ENCODE results near the gene SH3PXD2A.
A peak's percentile ranks its signal among the peaks of the same experiment; 100 is the strongest.

The SH3PXD2A gene

DNA sequence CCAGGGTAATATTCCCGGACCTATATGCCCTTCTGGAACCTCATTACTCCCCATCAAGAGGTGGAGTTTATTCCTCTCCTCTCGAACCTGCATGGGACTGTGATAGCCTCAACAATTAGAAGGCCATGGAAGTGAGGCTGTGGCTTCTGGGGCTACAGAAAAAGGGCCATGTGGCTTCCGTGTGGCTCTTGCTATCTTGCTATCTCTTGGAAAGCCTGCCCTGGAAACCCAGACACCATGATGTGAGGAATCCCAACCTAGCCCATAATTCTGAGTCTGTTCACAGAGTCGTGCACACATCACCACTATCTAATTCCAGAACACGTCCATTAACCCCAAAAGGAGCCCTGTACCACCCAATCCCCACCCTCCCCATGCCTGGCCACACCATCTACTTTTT lies 20.8 kb upstream of the SH3PXD2A start:
- no peaks in the 10 kb centered on the region for H3K36me3 ChIP-seq (ENCODE audit: control insufficient read depth in 1 of 2, insufficient read depth in 2 of 2, low read length in 2 of 2)
- no peak overlapping the region for H2BK120ac ChIP-seq (ENCODE audit: insufficient read depth, low read length, poor library complexity)
- H3K27ac ChIP-seq (ENCODE audit: low read depth, low read length), result no peak overlapping the region
- no peak for DNase-seq
- H4K91ac ChIP-seq (ENCODE audit: low read depth, low read length), result no peak overlapping the region
- H4K12ac ChIP-seq (ENCODE audit: low read depth, low read length), result no peak overlapping the region
- H2AFZ ChIP-seq (ENCODE audit: insufficient read depth, low read length, poor library complexity), result no peak overlapping the region
- no CpG with 5 or more reads among the region's 5 CpGs for WGBS (ENCODE audit: extremely low coverage, insufficient coverage, insufficient read length)
- peaks cover 21 to 27% of the 10 kb centered on the region in 2 experiments for H3K4me1 ChIP-seq (ENCODE audit: control insufficient read depth in 1 of 2, insufficient read depth in 2 of 2, low read length in 2 of 2)
- H3K4me2 ChIP-seq (ENCODE audit: low read length), result no peak overlapping the region
- no peaks in the 10 kb centered on the region for H3K79me2 ChIP-seq (ENCODE audit: control insufficient read depth, insufficient read depth, low read length, poor library complexity)
- H3K27me3 ChIP-seq (ENCODE audit: insufficient read depth, low read length), result no peaks in the 10 kb centered on the region
- no peak overlapping the region for H2AK5ac ChIP-seq (ENCODE audit: low read length)
- no peak overlapping the region for H3K23ac ChIP-seq (ENCODE audit: low read length)
- H3K18ac ChIP-seq (ENCODE audit: low read length), result no peak overlapping the region
- no peak overlapping the region for H3K4ac ChIP-seq (ENCODE audit: low read depth, low read length)
- no peaks in the 10 kb centered on the region for H3K9me3 ChIP-seq (ENCODE audit: insufficient read depth, low read depth, low read length)
- H3K4me3 ChIP-seq (ENCODE audit: low read depth, low read length), result no peak overlapping the region
- no peak overlapping the region for H2BK12ac ChIP-seq (ENCODE audit: low read length)
- H3K14ac ChIP-seq (ENCODE audit: low read length), result no peak overlapping the region
- H2BK5ac ChIP-seq (ENCODE audit: low read depth, low read length, poor library complexity), result no peak overlapping the region
- H4K8ac ChIP-seq (ENCODE audit: low read depth, low read length), result no peak overlapping the region
- peaks cover 21% of the 10 kb centered on the region for H3K79me1 ChIP-seq (ENCODE audit: low read length)
- H3K9ac ChIP-seq (ENCODE audit: low read length), result no peak overlapping the region

DNA sequence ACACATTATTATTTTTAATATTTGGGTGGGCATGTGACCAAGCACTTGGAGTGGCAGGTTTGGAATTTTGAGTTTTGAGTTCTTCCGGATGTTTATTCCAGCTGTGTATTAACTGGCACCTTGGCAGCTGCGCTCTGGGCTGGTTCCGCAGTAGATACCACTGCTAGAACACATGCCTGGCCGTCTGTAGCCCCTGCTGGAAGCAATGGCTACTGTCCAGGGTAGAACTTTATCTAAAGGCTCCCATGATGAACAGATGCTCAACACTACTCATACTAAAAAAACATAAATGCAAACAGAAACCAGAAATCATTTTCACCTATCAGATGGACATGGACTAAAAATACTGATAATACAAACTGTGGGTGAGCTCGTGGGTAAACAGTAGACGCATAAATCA lies 19.4 kb upstream of the SH3PXD2A start:
- WGBS (ENCODE audit: extremely low coverage, insufficient coverage, insufficient read length), result no CpG with 5 or more reads among the region's 6 CpGs
- no peak for DNase-seq

DNA sequence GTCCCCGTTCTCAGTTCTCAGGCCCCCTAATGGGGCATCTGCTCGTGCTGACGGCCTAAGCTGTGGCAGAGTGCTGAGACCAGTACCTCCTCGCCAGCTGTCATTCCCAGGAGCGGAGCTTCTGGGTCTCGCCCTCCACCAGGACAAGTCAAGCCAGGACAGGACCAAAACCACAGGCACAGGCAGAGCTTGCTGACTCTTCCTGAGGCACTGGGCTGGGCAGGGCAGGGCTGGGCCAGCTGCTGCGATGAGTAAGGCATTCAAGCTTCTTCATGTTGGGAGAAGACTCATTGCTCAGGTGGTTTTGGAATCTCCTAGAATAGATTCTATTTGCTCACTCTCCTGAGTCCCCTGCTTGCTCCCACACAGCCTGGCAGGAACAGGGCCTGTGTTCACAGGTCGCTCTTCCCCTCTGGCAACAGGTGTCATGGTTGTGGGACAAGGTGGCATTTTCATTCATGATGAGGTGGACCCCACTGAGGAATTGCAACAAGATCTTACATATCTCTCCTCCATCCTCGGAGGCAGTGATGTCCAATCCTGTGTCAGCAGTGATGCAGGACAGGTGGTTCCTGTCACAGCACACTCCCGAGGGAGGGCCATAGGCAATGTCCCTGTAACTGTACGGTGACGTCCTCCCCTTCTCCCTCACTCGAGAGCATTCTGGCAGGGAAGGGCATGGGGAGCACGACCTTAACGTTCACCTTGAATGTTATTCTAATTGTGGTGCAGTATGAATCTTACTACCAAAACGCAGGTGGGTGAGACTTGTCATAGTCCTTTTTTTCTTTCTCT lies 17.0 kb upstream of the SH3PXD2A start:
- no CpG with 5 or more reads among the region's 16 CpGs for WGBS (ENCODE audit: extremely low coverage, insufficient coverage, insufficient read length)

More for the DNA sequence above, 19.4 kb upstream of the SH3PXD2A start:
- Histone ChIP-seq H2BK120ac (ENCODE audit: insufficient read depth, low read length, poor library complexity) (no peak overlapping the region), H3K4me2 (ENCODE audit: low read length) (no peak overlapping the region), H3K4ac (ENCODE audit: low read depth, low read length) (no peak overlapping the region), H4K91ac (ENCODE audit: low read depth, low read length) (no peak overlapping the region), H3K79me1 (ENCODE audit: low read length) (peaks cover 10% of the 10 kb centered on the region), H3K18ac (ENCODE audit: low read length) (no peak overlapping the region), H3K27me3 (ENCODE audit: insufficient read depth, low read length) (no peaks in the 10 kb centered on the region), H3K36me3 (ENCODE audit: control insufficient read depth in 1 of 2, insufficient read depth in 2 of 2, low read length in 2 of 2) (no peaks in the 10 kb centered on the region), H3K14ac (ENCODE audit: low read length) (no peak overlapping the region), H3K9ac (ENCODE audit: low read length) (no peak overlapping the region), H4K8ac (ENCODE audit: low read depth, low read length) (no peak overlapping the region), H3K4me1 (ENCODE audit: control insufficient read depth in 1 of 2, insufficient read depth in 2 of 2, low read length in 2 of 2) (peaks cover 16 to 22% of the 10 kb centered on the region in 2 experiments), H3K9me3 (ENCODE audit: insufficient read depth, low read depth, low read length) (no peaks in the 10 kb centered on the region), H2BK5ac (ENCODE audit: low read depth, low read length, poor library complexity) (no peak overlapping the region), H2AFZ (ENCODE audit: insufficient read depth, low read length, poor library complexity) (no peak overlapping the region), H2AK5ac (ENCODE audit: low read length) (no peak overlapping the region), H3K27ac (ENCODE audit: low read depth, low read length) (no peak overlapping the region), H3K23ac (ENCODE audit: low read length) (no peak overlapping the region), H3K4me3 (ENCODE audit: low read depth, low read length) (no peak overlapping the region), H3K79me2 (ENCODE audit: control insufficient read depth, insufficient read depth, low read length, poor library complexity) (no peaks in the 10 kb centered on the region), H4K12ac (ENCODE audit: low read depth, low read length) (no peak overlapping the region), H2BK12ac (ENCODE audit: low read length) (no peak overlapping the region)

DNA sequence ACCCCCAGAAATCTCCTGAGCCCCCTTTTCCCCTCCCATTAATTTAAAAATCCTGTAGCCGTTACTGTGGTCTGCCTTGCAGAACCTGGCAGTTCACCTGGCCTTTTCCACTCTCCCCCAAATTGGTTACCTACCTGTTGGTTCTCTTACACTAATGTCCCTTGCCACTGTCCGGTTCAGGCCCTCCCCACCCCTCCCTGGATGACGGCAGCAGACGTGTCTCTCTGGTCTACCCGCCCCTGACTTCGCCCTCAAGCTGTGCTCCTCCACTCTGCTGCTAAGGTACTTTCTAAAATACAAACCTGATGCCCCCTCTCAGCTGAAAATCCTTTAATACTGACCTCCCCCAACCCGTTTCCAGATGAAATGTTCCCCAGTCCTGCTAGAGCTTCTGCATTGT lies 15.6 kb upstream of the SH3PXD2A start:
- Histone ChIP-seq H3K18ac (ENCODE audit: low read length) (no peak overlapping the region), H2BK5ac (ENCODE audit: low read depth, low read length, poor library complexity) (no peak overlapping the region), H4K91ac (ENCODE audit: low read depth, low read length) (no peak overlapping the region)

More for the DNA sequence above, 17.0 kb upstream of the SH3PXD2A start:
- no peak overlapping the region for H3K23ac ChIP-seq (ENCODE audit: low read length)
- no peaks in the 10 kb centered on the region for H3K9me3 ChIP-seq (ENCODE audit: insufficient read depth, low read depth, low read length)
- DNase-seq, result peak; percentile 83 to 87
- H3K27me3 ChIP-seq (ENCODE audit: insufficient read depth, low read length), result no peaks in the 10 kb centered on the region
- H2BK120ac ChIP-seq (ENCODE audit: insufficient read depth, low read length, poor library complexity), result no peak overlapping the region
- H2BK12ac ChIP-seq (ENCODE audit: low read length), result no peak overlapping the region
- no peak overlapping the region for H2AFZ ChIP-seq (ENCODE audit: insufficient read depth, low read length, poor library complexity)
- H3K9ac ChIP-seq (ENCODE audit: low read length), result no peak overlapping the region
- H3K36me3 ChIP-seq (ENCODE audit: control insufficient read depth in 1 of 2, insufficient read depth in 2 of 2, low read length in 2 of 2), result no peaks in the 10 kb centered on the region
- no peaks in the 10 kb centered on the region for H3K79me2 ChIP-seq (ENCODE audit: control insufficient read depth, insufficient read depth, low read length, poor library complexity)
- H4K12ac ChIP-seq (ENCODE audit: low read depth, low read length), result no peak overlapping the region
- no peak overlapping the region for H2AK5ac ChIP-seq (ENCODE audit: low read length)
- no peak overlapping the region for H4K8ac ChIP-seq (ENCODE audit: low read depth, low read length)
- H3K18ac ChIP-seq (ENCODE audit: low read length), result no peak overlapping the region
- no peak overlapping the region for H3K4me2 ChIP-seq (ENCODE audit: low read length)
- H3K4me1 ChIP-seq (ENCODE audit: control insufficient read depth in 1 of 2, insufficient read depth in 2 of 2, low read length in 2 of 2), result peaks cover 4 to 11% of the 10 kb centered on the region in 2 experiments
- H3K79me1 ChIP-seq (ENCODE audit: low read length), result no peaks in the 10 kb centered on the region
- no peak overlapping the region for H3K4me3 ChIP-seq (ENCODE audit: low read depth, low read length)
- H3K14ac ChIP-seq (ENCODE audit: low read length), result no peak overlapping the region
- no peak overlapping the region for H2BK5ac ChIP-seq (ENCODE audit: low read depth, low read length, poor library complexity)
- no peak overlapping the region for H4K91ac ChIP-seq (ENCODE audit: low read depth, low read length)
- H3K4ac ChIP-seq (ENCODE audit: low read depth, low read length), result no peak overlapping the region
- no peak overlapping the region for H3K27ac ChIP-seq (ENCODE audit: low read depth, low read length)

More for the DNA sequence above, 15.6 kb upstream of the SH3PXD2A start:
- H3K9ac ChIP-seq (ENCODE audit: low read length), result no peak overlapping the region
- no peak overlapping the region for H2AK5ac ChIP-seq (ENCODE audit: low read length)
- H2BK120ac ChIP-seq (ENCODE audit: insufficient read depth, low read length, poor library complexity), result peak overlapping the region; percentile 57
- peaks cover 4 to 11% of the 10 kb centered on the region in 2 experiments for H3K4me1 ChIP-seq (ENCODE audit: control insufficient read depth in 1 of 2, insufficient read depth in 2 of 2, low read length in 2 of 2)
- no peaks in the 10 kb centered on the region for H3K79me2 ChIP-seq (ENCODE audit: control insufficient read depth, insufficient read depth, low read length, poor library complexity)
- H2AFZ ChIP-seq (ENCODE audit: insufficient read depth, low read length, poor library complexity), result no peak overlapping the region
- no peak overlapping the region for H4K12ac ChIP-seq (ENCODE audit: low read depth, low read length)
- no peak overlapping the region for H3K14ac ChIP-seq (ENCODE audit: low read length)
- H3K36me3 ChIP-seq (ENCODE audit: control insufficient read depth in 1 of 2, insufficient read depth in 2 of 2, low read length in 2 of 2), result no peaks in the 10 kb centered on the region
- H3K27me3 ChIP-seq (ENCODE audit: insufficient read depth, low read length), result no peaks in the 10 kb centered on the region
- H3K27ac ChIP-seq (ENCODE audit: low read depth, low read length), result no peak overlapping the region
- no peak overlapping the region for H3K23ac ChIP-seq (ENCODE audit: low read length)
- no peak overlapping the region for H3K4me3 ChIP-seq (ENCODE audit: low read depth, low read length)
- DNase-seq, result peak in 1 of 2 donors; percentile 17
- H4K8ac ChIP-seq (ENCODE audit: low read depth, low read length), result no peak overlapping the region
- H3K4me2 ChIP-seq (ENCODE audit: low read length), result no peak overlapping the region
- peak overlapping the region; percentile 36 for H2BK12ac ChIP-seq (ENCODE audit: low read length)
- no peaks in the 10 kb centered on the region for H3K9me3 ChIP-seq (ENCODE audit: insufficient read depth, low read depth, low read length)
- WGBS (ENCODE audit: extremely low coverage, insufficient coverage, insufficient read length), result no CpG with 5 or more reads among the region's 7 CpGs
- no peak overlapping the region for H3K4ac ChIP-seq (ENCODE audit: low read depth, low read length)
- H3K79me1 ChIP-seq (ENCODE audit: low read length), result no peaks in the 10 kb centered on the region

Data from trophoblast cell (in vitro differentiated cells and primary cell).